GM12878 (cell line): ENCODE measurements around the gene CKLF. TPM values are rescaled to one million over a fixed set of nuclear protein-coding genes. Genes with fewer than 3 reads are reported as not detected.

ENCODE experiments used
- BACH1 ChIP-seq: fragments of 450-650 bp; IDR thresholded peaks from 2 replicates; pipeline ENCODE4 v1.6.1; 2017; ENCODE audit warnings: mild to moderate bottlenecking, borderline replicate concordance
- CHD2 ChIP-seq: IDR thresholded peaks from 2 replicates; pipeline ENCODE4 v1.6.1; 2011; ENCODE audit warnings: low read depth, low read length, improper control_type of control experiment, borderline replicate concordance
- GATAD2B ChIP-seq: fragments of 450-650 bp; conservative IDR thresholded peaks from 2 replicates; pipeline ENCODE4 v1.6.1; 2017; ENCODE audit warnings: low read depth, mild to moderate bottlenecking, moderate library complexity
- IKZF1 ChIP-seq: fragments of 450-650 bp; conservative IDR thresholded peaks from 2 replicates; pipeline ENCODE4 v1.6.1; 2017; ENCODE audit warnings: antibody characterized with exemption, mild to moderate bottlenecking
- MTA3 ChIP-seq: IDR thresholded peaks from 2 replicates; pipeline ENCODE4 v1.6.1; 2012; ENCODE audit warnings: low read length, inconsistent platforms, borderline replicate concordance
- POLR2AphosphoS5 ChIP-seq: IDR thresholded peaks from 2 replicates; pipeline ENCODE4 v1.6.1; 2011; ENCODE audit warnings: mild to moderate bottlenecking, low read length, inconsistent platforms
- polyA plus RNA-seq, 11 experiments: library from polyadenylated mRNA; depleted of rRNA in 4 of 11; unstranded in 6 of 11; stranded (reverse) in 5 of 11; fragments of >200 nt; fragmentation: Nextera tagmentation in 4 of 11; fragmentation: Illumina TruSeq in 1 of 11; extraction: Ambion mirVana in 4 of 11; extraction: Trizol in 1 of 11; gene quantifications; 1 replicate in 1 of 11; 2 replicates in 10 of 11; pipeline versions ENCODE4 v1.2.1 to v1.2.3, GENCODE V29; 2011 to 2016; ENCODE audit warnings: inconsistent platforms in 2 of 11, missing spikeins in 2 of 11, low read depth in 1 of 11
- total RNA-seq, 4 experiments: library from RNA; depleted of rRNA in 3 of 4; stranded (reverse); fragments of >200 nt in 3 of 4; fragmentation: Illumina TruSeq in 1 of 4; extraction: Trizol in 1 of 4; gene quantifications; 2 replicates each; pipeline versions ENCODE4 v1.2.1 to v1.2.3, GENCODE V29; 2013 to 2021
- TF ChIP-seq, protein P1 (sequence below): fragments of 450-650 bp; IDR thresholded peaks from 2 replicates; pipeline ENCODE4 v1.6.1; 2017; ENCODE audit warnings: antibody characterized with exemption, mild to moderate bottlenecking, moderate library complexity
- TF ChIP-seq, protein P2 (sequence below): fragments of 450-650 bp; formaldehyde crosslinking; IDR thresholded peaks from 2 replicates; pipeline ENCODE4 v1.5.0; 2022; ENCODE audit warnings: mild to moderate bottlenecking, missing genetic modification characterization

The CKLF gene
- total and polyA plus RNA-seq, 10 of the 15 experiments (the other 5 are each of a cell fraction or from before 2014, with no cell fraction given): 40.8 to 193 (median 109) TPM

DNA sequence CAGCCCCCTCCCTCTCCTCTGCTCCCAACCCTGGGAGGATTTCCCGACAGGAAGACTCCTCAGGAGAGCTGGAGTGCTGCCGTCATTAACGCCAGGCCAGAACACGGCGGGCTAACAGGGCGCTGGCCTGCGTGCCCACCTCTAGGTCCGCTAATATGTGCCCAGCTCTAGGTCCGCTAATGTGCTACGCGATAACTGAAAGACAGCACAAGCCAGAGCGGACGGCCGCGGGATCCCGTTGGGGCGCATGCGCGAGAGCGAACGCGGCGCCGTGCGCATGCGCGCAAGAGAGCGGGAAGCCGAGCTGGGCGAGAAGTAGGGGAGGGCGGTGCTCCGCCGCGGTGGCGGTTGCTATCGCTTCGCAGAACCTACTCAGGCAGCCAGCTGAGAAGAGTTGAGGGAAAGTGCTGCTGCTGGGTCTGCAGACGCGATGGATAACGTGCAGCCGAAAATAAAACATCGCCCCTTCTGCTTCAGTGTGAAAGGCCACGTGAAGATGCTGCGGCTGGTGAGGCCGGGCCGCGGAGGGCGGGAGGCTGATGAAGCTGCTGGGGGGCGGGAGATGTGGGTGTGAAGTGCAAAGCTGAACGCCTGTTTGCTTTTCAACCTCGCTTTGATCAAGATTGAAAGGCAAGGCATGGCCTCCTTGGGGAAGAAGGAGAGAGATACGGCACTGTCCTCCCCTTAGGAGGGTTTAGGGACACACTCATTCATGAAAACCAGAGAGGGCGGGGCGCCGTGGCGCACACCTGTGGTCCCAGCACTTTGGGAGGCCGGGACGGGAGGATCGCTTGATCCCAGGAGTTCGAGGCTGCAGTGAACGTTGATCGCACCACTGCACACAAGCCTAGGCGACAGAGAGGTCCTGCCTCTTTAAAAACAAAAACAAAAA lies at the start of gene CKLF (continued):
- TF ChIP-seq GATAD2B (peak; percentile 53; the same call in 1 of the 2 replicates), MTA3 (no peak), POLR2AphosphoS5 (peak; percentile 74), IKZF1 (peak; percentile 100), CHD2 (peak; percentile 88), BACH1 (peak; percentile 41; the same call in 1 of the 2 replicates)
- TF ChIP-seq, protein P1, sequence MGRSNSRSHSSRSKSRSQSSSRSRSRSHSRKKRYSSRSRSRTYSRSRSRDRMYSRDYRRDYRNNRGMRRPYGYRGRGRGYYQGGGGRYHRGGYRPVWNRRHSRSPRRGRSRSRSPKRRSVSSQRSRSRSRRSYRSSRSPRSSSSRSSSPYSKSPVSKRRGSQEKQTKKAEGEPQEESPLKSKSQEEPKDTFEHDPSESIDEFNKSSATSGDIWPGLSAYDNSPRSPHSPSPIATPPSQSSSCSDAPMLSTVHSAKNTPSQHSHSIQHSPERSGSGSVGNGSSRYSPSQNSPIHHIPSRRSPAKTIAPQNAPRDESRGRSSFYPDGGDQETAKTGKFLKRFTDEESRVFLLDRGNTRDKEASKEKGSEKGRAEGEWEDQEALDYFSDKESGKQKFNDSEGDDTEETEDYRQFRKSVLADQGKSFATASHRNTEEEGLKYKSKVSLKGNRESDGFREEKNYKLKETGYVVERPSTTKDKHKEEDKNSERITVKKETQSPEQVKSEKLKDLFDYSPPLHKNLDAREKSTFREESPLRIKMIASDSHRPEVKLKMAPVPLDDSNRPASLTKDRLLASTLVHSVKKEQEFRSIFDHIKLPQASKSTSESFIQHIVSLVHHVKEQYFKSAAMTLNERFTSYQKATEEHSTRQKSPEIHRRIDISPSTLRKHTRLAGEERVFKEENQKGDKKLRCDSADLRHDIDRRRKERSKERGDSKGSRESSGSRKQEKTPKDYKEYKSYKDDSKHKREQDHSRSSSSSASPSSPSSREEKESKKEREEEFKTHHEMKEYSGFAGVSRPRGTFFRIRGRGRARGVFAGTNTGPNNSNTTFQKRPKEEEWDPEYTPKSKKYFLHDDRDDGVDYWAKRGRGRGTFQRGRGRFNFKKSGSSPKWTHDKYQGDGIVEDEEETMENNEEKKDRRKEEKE: no peak
- TF ChIP-seq, protein P2, sequence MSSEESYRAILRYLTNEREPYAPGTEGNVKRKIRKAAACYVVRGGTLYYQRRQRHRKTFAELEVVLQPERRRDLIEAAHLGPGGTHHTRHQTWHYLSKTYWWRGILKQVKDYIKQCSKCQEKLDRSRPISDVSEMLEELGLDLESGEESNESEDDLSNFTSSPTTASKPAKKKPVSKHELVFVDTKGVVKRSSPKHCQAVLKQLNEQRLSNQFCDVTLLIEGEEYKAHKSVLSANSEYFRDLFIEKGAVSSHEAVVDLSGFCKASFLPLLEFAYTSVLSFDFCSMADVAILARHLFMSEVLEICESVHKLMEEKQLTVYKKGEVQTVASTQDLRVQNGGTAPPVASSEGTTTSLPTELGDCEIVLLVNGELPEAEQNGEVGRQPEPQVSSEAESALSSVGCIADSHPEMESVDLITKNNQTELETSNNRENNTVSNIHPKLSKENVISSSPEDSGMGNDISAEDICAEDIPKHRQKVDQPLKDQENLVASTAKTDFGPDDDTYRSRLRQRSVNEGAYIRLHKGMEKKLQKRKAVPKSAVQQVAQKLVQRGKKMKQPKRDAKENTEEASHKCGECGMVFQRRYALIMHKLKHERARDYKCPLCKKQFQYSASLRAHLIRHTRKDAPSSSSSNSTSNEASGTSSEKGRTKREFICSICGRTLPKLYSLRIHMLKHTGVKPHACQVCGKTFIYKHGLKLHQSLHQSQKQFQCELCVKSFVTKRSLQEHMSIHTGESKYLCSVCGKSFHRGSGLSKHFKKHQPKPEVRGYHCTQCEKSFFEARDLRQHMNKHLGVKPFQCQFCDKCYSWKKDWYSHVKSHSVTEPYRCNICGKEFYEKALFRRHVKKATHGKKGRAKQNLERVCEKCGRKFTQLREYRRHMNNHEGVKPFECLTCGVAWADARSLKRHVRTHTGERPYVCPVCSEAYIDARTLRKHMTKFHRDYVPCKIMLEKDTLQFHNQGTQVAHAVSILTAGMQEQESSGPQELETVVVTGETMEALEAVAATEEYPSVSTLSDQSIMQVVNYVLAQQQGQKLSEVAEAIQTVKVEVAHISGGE (CRISPR knock-in tag): no peak
